Nephron progenitor cell (in vitro differentiated cells): Measurements from ENCODE around the gene TBC1D24.

ENCODE experiments used
- DNase-seq: peaks from one replicate; pipeline ENCODE4 v3.0.0; 2021
- H3K27ac Mint-ChIP-seq: 2 replicates; pipeline ENCODE4 v1.8.0; 2021; ENCODE audit warnings: mild to moderate bottlenecking, moderate library complexity, mixed read lengths
- H3K27me3 Mint-ChIP-seq: 2 replicates; pipeline ENCODE4 v1.8.0; 2021; ENCODE audit warnings: mild to moderate bottlenecking, low read depth, mixed read lengths; ENCODE audit not compliant: poor library complexity
- H3K36me3 Mint-ChIP-seq: 2 replicates; pipeline ENCODE4 v1.8.0; 2021; ENCODE audit warnings: low read depth, mixed read lengths
- H3K4me1 Mint-ChIP-seq: 2 replicates; pipeline ENCODE4 v1.8.0; 2021; ENCODE audit warnings: mixed read lengths
- H3K4me3 Mint-ChIP-seq: 2 replicates; pipeline ENCODE4 v1.8.0; 2021; ENCODE audit warnings: mild to moderate bottlenecking, moderate library complexity, mixed read lengths
- H3K9me3 Mint-ChIP-seq: 2 replicates; pipeline ENCODE4 v1.8.0; 2021; ENCODE audit warnings: mild to moderate bottlenecking, moderate library complexity, mixed read lengths
- TF ChIP-seq, protein P1 (sequence below): fragments of 200-600 bp; sonication (generic); IDR thresholded peaks from 2 replicates; pipeline ENCODE4 v1.5.0; 2021; ENCODE audit warnings: antibody characterized with exemption

Gene TBC1D24

DNA sequence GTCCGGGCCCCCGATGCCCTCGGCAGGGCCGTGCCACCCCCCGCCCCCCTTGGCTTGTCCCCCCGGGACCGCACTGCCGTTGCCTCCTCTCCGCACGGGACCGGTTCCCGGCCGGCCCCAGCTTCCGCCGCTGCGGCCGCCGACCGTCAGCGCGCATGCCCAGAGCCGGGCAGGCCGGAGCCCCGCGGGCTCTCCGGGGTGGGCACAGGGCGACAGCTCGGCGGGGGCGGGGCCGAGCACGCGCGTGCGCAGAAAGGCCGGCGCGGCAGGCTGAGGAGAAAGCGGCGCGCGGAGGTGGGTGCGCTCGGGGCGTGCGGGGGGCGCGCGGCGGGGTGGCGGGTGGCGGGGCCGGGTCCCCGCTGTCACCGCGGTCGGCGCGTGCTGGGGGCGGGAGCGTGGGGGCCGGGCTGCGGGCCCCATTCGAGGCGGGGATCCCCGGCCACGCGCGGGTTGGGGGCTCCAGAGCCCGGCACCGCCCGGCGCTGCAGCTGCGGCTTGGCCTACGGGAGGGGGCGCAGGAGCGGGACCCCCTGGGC lies at the start of gene TBC1D24:
Gene TBC1D24, plus strand, starts transcription at position 251 of the 536 bp plus-strand sequence. CDS start 21,022 bp downstream, outside the sequence.
- H3K27ac Mint-ChIP-seq: no peak within 1 kb of the TSS
- H3K27me3 Mint-ChIP-seq: peaks cover 26% of the 10 kb centered on the region
- H3K4me3 Mint-ChIP-seq: peak within 1 kb of the TSS; percentile 76

DNA sequence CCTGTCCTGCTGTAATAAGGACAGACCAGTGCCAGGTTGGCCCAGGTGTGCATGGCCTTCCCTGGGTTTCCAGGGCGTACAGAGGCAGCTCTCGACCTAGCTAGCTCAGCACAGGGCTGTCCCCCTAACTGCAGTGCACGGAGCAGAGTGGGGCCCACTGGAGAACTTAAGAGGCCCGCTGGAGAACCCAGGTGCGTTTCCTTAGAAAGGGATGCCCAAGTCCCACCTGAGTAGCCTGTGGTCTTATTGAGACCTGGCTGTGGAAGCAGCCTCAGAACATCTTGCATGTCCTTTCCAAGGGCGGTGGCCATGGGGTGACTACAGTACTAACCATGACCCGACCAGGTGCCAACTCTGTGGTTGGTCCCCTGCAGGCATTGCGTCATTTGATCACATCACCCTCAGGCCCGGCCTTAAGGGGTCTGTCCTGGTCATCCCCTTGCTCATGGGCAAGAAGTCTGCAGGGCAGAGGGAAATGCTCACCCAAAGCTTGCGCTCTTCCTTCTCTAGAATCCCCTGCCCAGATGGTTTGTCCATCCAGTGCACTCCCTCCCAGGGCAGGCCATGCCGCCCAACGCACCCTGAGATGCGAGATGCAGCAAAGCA lies 49.0 kb upstream of the TBC1D24 start:
- DNase-seq: no peak
- H3K4me1 Mint-ChIP-seq: peaks cover 39% of the 10 kb centered on the region
- H3K36me3 Mint-ChIP-seq: no peaks in the 10 kb centered on the region
- H3K27me3 Mint-ChIP-seq: peaks cover 13% of the 10 kb centered on the region
- H3K27ac Mint-ChIP-seq: no peak overlapping the region
- no peaks in the 10 kb centered on the region for H3K9me3 Mint-ChIP-seq
- no peak overlapping the region for H3K4me3 Mint-ChIP-seq
- TF ChIP-seq, protein P1, sequence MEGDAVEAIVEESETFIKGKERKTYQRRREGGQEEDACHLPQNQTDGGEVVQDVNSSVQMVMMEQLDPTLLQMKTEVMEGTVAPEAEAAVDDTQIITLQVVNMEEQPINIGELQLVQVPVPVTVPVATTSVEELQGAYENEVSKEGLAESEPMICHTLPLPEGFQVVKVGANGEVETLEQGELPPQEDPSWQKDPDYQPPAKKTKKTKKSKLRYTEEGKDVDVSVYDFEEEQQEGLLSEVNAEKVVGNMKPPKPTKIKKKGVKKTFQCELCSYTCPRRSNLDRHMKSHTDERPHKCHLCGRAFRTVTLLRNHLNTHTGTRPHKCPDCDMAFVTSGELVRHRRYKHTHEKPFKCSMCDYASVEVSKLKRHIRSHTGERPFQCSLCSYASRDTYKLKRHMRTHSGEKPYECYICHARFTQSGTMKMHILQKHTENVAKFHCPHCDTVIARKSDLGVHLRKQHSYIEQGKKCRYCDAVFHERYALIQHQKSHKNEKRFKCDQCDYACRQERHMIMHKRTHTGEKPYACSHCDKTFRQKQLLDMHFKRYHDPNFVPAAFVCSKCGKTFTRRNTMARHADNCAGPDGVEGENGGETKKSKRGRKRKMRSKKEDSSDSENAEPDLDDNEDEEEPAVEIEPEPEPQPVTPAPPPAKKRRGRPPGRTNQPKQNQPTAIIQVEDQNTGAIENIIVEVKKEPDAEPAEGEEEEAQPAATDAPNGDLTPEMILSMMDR: no peak

More for the DNA sequence above, at the start of gene TBC1D24:
- Mint-ChIP-seq H3K36me3 (no peaks in the 10 kb centered on the region), H3K4me1 (peaks cover 29% of the 10 kb centered on the region), H3K9me3 (no peaks in the 10 kb centered on the region)
- DNase-seq: peak; percentile 95
- TF ChIP-seq, protein P1: no peak

DNA sequence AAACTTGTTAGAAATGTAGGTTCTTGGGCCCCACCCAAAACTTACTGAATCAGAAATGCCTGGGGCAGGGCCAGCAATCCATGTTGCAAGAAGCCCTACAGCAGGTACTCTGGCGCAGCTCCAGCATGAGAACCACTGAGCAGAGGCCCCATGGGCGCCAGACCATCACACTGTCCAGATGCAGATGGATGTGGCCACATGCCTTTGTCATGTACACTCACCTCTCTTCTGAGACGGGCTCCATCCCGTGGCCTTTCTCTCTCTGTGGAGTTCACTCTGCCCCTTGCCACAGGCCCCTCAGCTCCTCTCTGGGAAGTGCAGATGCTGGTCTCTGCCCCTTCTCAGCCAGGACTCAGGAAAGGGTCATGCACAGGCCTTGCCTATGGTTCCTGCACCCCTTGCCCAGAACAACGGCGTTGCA lies 48.0 kb upstream of the TBC1D24 start:
- no peak for DNase-seq

DNA sequence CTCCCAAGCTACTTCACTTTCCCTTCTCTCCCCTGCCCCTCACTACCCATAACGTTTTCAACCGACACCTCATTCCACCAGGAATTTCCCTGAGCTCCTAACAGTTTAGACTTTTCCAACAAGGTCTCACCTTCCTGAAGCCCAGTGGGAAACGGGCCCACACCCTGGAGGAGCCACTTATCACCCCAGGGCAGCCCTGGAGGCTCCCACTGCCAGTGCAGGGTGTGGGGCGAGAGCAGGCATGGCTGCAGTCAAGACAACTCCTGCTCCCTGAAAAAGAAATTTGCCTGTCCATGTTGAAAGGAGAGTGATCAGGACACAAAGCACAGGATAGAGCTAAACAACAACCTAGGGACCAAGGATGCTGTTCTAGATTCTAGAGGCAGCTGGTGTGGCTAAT lies 47.4 kb upstream of the TBC1D24 start:
- peaks cover 5% of the 10 kb centered on the region for H3K27me3 Mint-ChIP-seq
- peak overlapping the region; percentile 83 for H3K4me3 Mint-ChIP-seq
- H3K4me1 Mint-ChIP-seq: peaks cover 43% of the 10 kb centered on the region
- no peak for DNase-seq
- no peaks in the 10 kb centered on the region for H3K9me3 Mint-ChIP-seq
- H3K36me3 Mint-ChIP-seq: peaks cover 3% of the 10 kb centered on the region
- TF ChIP-seq, protein P1: no peak
- H3K27ac Mint-ChIP-seq: peak overlapping the region; percentile 41

More for the DNA sequence above, 48.0 kb upstream of the TBC1D24 start:
- TF ChIP-seq, protein P1: no peak
- Mint-ChIP-seq H3K27ac (no peak overlapping the region), H3K27me3 (peaks cover 5% of the 10 kb centered on the region), H3K36me3 (no peaks in the 10 kb centered on the region), H3K4me1 (peaks cover 43% of the 10 kb centered on the region), H3K4me3 (no peak overlapping the region), H3K9me3 (no peaks in the 10 kb centered on the region)

DNA sequence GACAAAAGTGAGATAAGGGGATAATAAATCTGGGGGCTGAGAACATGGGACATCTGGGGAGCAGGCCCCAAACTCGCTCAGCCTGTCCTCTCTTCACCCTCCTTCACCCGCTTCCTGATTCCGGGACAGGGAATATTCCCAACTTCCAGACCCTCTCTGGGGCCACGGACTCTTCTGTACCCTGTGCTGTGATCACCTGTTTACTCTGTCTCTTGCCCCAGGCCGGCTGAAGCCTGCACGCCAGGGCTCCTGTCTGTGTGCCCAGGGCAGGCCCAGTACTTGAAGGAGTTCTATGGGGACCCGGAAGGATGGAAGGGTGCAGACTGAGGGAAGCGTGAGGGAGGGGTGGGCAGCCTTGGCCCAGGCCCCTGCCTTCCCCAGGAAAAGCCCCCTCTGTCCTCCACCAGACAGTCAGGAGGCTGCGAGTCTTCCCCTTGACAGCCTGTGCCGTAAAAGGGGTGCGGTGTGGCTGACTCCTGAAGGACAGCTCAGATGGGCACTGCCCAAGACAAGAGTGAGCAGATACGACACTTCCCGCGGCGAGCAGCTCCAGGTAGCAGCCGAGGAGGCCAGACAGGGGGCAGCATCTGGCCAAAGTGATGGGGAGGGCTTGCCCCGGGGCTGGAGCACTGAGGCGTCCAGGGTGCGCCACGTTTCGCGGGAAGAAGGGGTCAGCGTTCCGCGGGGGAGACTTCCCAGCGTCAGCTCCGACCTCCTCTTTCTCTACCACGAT lies 46.7 kb upstream of the TBC1D24 start:
- H3K36me3 Mint-ChIP-seq: peaks cover 10% of the 10 kb centered on the region
- DNase-seq: peak; percentile 61
- no peak overlapping the region for H3K27ac Mint-ChIP-seq
- no peaks in the 10 kb centered on the region for H3K27me3 Mint-ChIP-seq
- no peaks in the 10 kb centered on the region for H3K9me3 Mint-ChIP-seq
- peak overlapping the region; percentile 83 for H3K4me3 Mint-ChIP-seq
- TF ChIP-seq, protein P1: no peak
- H3K4me1 Mint-ChIP-seq: peaks cover 43% of the 10 kb centered on the region
